IMR-90 (cell line): ENCODE measurements around the gene PARD6G. TPM values are rescaled to one million over a fixed set of nuclear protein-coding genes. Genes with fewer than 3 reads are reported as not detected.

Experiments used
- ATAC-seq: fragments of 200-7000 bp; cut with Tn5 transposase; 2 replicates; pipeline ENCODE4 v1.9.1; 2020; ENCODE audit warnings: low read depth, mild to moderate bottlenecking, moderate library complexity
- BruUV-seq: library from RNA; stranded (reverse); fragments of 400-500 nt; replicated peaks from 2 replicates; lab custom pipeline; 2021; lab: Mats Ljungman, UMichigan
- CTCF ChIA-PET: fragments of 300-600 bp; formaldehyde crosslinking; extraction: SDS; loops from one replicate; lab custom pipeline; 2021; ENCODE audit warnings: antibody characterized with exemption; lab: Yijun Ruan, JAX
- POLR2A ChIA-PET: fragments of 300-600 bp; sonication (Branson Sonifier 250); formaldehyde crosslinking; loops from one replicate; lab custom pipeline; 2022; ENCODE audit warnings: antibody characterized with exemption; ENCODE audit not compliant: unreplicated experiment; lab: Charles Lee
- DNase-seq: peaks from one replicate; pipeline ENCODE4 v3.0.0; 2013
- H2AFZ ChIP-seq: replicated peaks from 2 replicates; pipeline ENCODE3; 2013; ENCODE audit warnings: low read length, mild to moderate bottlenecking; ENCODE audit not compliant: poor library complexity
- H2AK5ac ChIP-seq: 2 replicates; pipeline ENCODE4 v1.6.1; 2013; ENCODE audit warnings: low read depth, low read length, inconsistent platforms
- H2AK9ac ChIP-seq: replicated peaks from 2 replicates; pipeline ENCODE3; 2013; ENCODE audit warnings: mild to moderate bottlenecking, low read depth, low read length, moderate library complexity; ENCODE audit not compliant: poor library complexity
- H2BK120ac ChIP-seq: 2 replicates; pipeline ENCODE4 v1.6.1; 2013; ENCODE audit warnings: low read depth, low read length, inconsistent platforms
- H2BK15ac ChIP-seq: 3 replicates; pipeline ENCODE4 v1.6.1; 2013; ENCODE audit warnings: low read depth, low read length, inconsistent platforms
- H2BK20ac ChIP-seq: 2 replicates; pipeline ENCODE4 v1.6.1; 2013; ENCODE audit warnings: low read depth, mild to moderate bottlenecking, inconsistent platforms, low read length, moderate library complexity
- H2BK5ac ChIP-seq: 2 replicates; pipeline ENCODE4 v1.6.1; 2013; ENCODE audit warnings: mild to moderate bottlenecking, low read depth, low read length, inconsistent platforms; ENCODE audit not compliant: poor library complexity, severe bottlenecking
- H3K14ac ChIP-seq: replicated peaks from 2 replicates; pipeline ENCODE4 v1.6.1; 2013; ENCODE audit warnings: low read depth, low read length, inconsistent platforms
- H3K18ac ChIP-seq: 2 replicates; pipeline ENCODE4 v1.6.1; 2013; ENCODE audit warnings: low read depth, low read length, control low read depth
- H3K23ac ChIP-seq: 2 replicates; pipeline ENCODE4 v1.6.1; 2013; ENCODE audit warnings: low read depth, low read length, inconsistent platforms
- H3K27ac ChIP-seq: 2 replicates; pipeline ENCODE4 v1.5.1; 2013; ENCODE audit warnings: mild to moderate bottlenecking, control low read depth, low read length; ENCODE audit not compliant: insufficient read depth
- H3K27me3 ChIP-seq: 2 replicates; pipeline ENCODE4 v1.6.1; 2013; ENCODE audit warnings: low read length; ENCODE audit not compliant: control insufficient read depth, insufficient read depth
- H3K36me3 ChIP-seq: 2 replicates; pipeline ENCODE4 v1.6.1; 2013; ENCODE audit warnings: low read length, mixed read lengths; ENCODE audit not compliant: control insufficient read depth, insufficient read depth
- H3K4ac ChIP-seq: 2 replicates; pipeline ENCODE4 v1.6.1; 2013; ENCODE audit warnings: low read depth, low read length, inconsistent platforms
- H3K4me1 ChIP-seq: 2 replicates; pipeline ENCODE4 v1.6.1; 2013; ENCODE audit warnings: low read length, mixed read lengths; ENCODE audit not compliant: control insufficient read depth, insufficient read depth
- H3K4me2 ChIP-seq: 2 replicates; pipeline ENCODE4 v1.6.1; 2013; ENCODE audit warnings: low read depth, mild to moderate bottlenecking, control low read depth, low read length, moderate library complexity
- H3K4me3 ChIP-seq: 2 replicates; pipeline ENCODE4 v1.5.1; 2013; ENCODE audit warnings: low read depth, mild to moderate bottlenecking, control low read depth, low read length, moderate library complexity; ENCODE audit not compliant: insufficient read depth
- H3K56ac ChIP-seq: 2 replicates; pipeline ENCODE4 v1.6.1; 2013; ENCODE audit warnings: low read length, inconsistent platforms; ENCODE audit not compliant: insufficient read depth; ENCODE audit errors: extremely low read depth
- H3K79me1 ChIP-seq, 2 experiments: 2 replicates each; pipeline ENCODE4 v1.6.1; 2013; ENCODE audit warnings: low read length in 2 of 2, inconsistent platforms in 1 of 2, low read depth in 1 of 2
- H3K9ac ChIP-seq: 2 replicates; pipeline ENCODE4 v1.6.1; 2013; ENCODE audit warnings: low read depth, low read length, control low read depth
- H3K9me1 ChIP-seq: 2 replicates; pipeline ENCODE4 v1.6.1; 2013; ENCODE audit warnings: low read length, inconsistent platforms; ENCODE audit not compliant: insufficient read depth
- H3K9me3 ChIP-seq: 2 replicates; pipeline ENCODE4 v1.6.1; 2013; ENCODE audit warnings: low read length; ENCODE audit not compliant: control insufficient read depth, insufficient read depth
- H4K20me1 ChIP-seq: 2 replicates; pipeline ENCODE4 v1.6.1; 2013; ENCODE audit warnings: low read length, inconsistent platforms; ENCODE audit not compliant: insufficient read depth
- H4K5ac ChIP-seq: 2 replicates; pipeline ENCODE4 v1.6.1; 2013; ENCODE audit warnings: mild to moderate bottlenecking, low read depth, low read length, control low read depth
- H4K8ac ChIP-seq, 2 experiments: 2 replicates each; pipeline ENCODE4 v1.6.1; 2013; ENCODE audit warnings: low read depth in 2 of 2, low read length in 2 of 2, control low read depth in 1 of 2, inconsistent platforms in 1 of 2
- H4K91ac ChIP-seq: 2 replicates; pipeline ENCODE4 v1.6.1; 2013; ENCODE audit warnings: low read depth, low read length, inconsistent platforms; ENCODE audit not compliant: insufficient read depth
- CEBPB ChIP-seq: IDR thresholded peaks from 2 replicates; pipeline ENCODE4 v1.6.1; 2012; ENCODE audit warnings: low read depth, low read length, improper control_type of control experiment
- CHD1 ChIP-seq: IDR thresholded peaks from 2 replicates; pipeline ENCODE4 v1.6.1; 2012; ENCODE audit warnings: low read depth, low read length, improper control_type of control experiment
- MXI1 ChIP-seq: IDR thresholded peaks from 2 replicates; pipeline ENCODE4 v1.6.1; 2012; ENCODE audit warnings: low read depth, mild to moderate bottlenecking, low read length, moderate library complexity, borderline replicate concordance
- NFE2L2 ChIP-seq: fragments of 150-350 bp; IDR thresholded peaks from 2 replicates; pipeline ENCODE4 v1.6.1; 2016; ENCODE audit warnings: low read depth, mild to moderate bottlenecking, low read length
- POLR2A ChIP-seq: IDR thresholded peaks from 2 replicates; pipeline ENCODE4 v1.6.1; 2012; ENCODE audit warnings: mild to moderate bottlenecking, low read depth, low read length
- RAD21 ChIP-seq: IDR thresholded peaks from 2 replicates; pipeline ENCODE4 v1.6.1; 2012; ENCODE audit warnings: low read length, improper control_type of control experiment
- RCOR1 ChIP-seq: IDR thresholded peaks from 2 replicates; pipeline ENCODE4 v1.6.1; 2012; ENCODE audit warnings: mild to moderate bottlenecking, low read length, improper control_type of control experiment; ENCODE audit not compliant: insufficient replicate concordance
- RFX5 ChIP-seq: IDR thresholded peaks from 2 replicates; pipeline ENCODE4 v1.8.0; 2012; ENCODE audit warnings: low read depth, mild to moderate bottlenecking, low read length, moderate library complexity
- SMC3 ChIP-seq: fragments of 150-350 bp; IDR thresholded peaks from 2 replicates; pipeline ENCODE4 v1.6.1; 2016; ENCODE audit warnings: low read depth, mild to moderate bottlenecking, antibody characterized with exemption, low read length, moderate library complexity
- WGBS, 2 experiments: methylation state at CpG; one replicate each; pipeline versions ENCODE4 v1.1.5 to v1.1.7; 2013; ENCODE audit warnings: missing lambda C conversion rate in 2 of 2; ENCODE audit not compliant: insufficient read length in 1 of 2; ENCODE audit errors: extremely low coverage in 2 of 2; 5-methylcytosine and 5-hydroxymethylcytosine counted together
- dilution Hi-C: fragments of 300-500 bp; cut with HindIII; formaldehyde crosslinking; loops from one replicate; pipeline ENCODE4 v1.14.3; 2018; ENCODE audit warnings: low sequenced_read_pairs; ENCODE audit not compliant: unreplicated experiment
- in situ Hi-C: fragments of 300-500 bp; cut with MboI; formaldehyde crosslinking; loops from 3 replicates; pipeline ENCODE4 v1.14.3; 2019; ENCODE audit warnings: low sequenced_read_pairs, inconsistent platforms, mixed read lengths
- intact Hi-C: fragments of 100-400 bp; cut with micrococcal nuclease; formaldehyde crosslinking; loops from 2 replicates; pipeline ENCODE4 v1.10.0; 2022
- polyA plus RNA-seq, 3 experiments: library from polyadenylated mRNA; depleted of rRNA; stranded (reverse); fragments of >200 nt; gene quantifications; 2 replicates each; pipeline ENCODE4 v1.2.3, GENCODE V29; 2012; ENCODE audit warnings: low replicate concordance in 1 of 3
- total RNA-seq: library from RNA; depleted of rRNA; stranded (reverse); fragments of >200 nt; gene quantifications from 2 replicates; pipeline ENCODE4 v1.2.3, GENCODE V29; 2012
- TF ChIP-seq, protein P1 (sequence below): conservative IDR thresholded peaks from 2 replicates; pipeline ENCODE4 v1.5.1; 2012; ENCODE audit warnings: mild to moderate bottlenecking, low read depth, low read length, improper control_type of control experiment
- TF ChIP-seq, protein P2 (sequence below): fragments of 150-350 bp; IDR thresholded peaks from 2 replicates; pipeline ENCODE4 v1.6.1; 2017; ENCODE audit warnings: mild to moderate bottlenecking, antibody characterized with exemption, low read length, low read depth
- TF ChIP-seq, protein P3 (sequence below): fragments of 150-350 bp; IDR thresholded peaks from 2 replicates; pipeline ENCODE4 v1.6.1; 2016; ENCODE audit warnings: low read depth, mild to moderate bottlenecking, low read length, moderate library complexity, borderline replicate concordance

Gene PARD6G
- total and polyA plus RNA-seq, 2 of the 4 experiments (the other 2 are of a cell fraction), result 2.5 to 4.6 TPM

DNA sequence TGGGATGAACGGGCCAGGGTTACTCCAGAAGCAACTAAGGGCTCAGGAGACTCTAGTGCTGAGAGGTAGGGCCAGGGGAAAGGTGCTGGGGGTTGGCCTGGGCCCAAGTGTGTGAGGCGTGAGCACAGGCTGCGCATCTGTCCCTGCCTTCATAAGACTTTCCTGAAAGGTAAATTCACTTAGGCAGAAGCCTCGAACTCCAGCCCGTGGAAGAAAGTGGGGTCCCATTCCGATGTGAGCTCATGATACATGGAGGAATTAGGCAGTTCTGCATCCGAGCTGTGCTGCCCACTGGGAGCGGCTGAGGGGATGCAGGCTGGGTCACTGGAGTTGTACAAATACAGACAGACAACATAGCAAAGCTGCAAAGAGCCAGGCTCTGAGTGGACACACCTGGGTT lies 16.2 kb downstream of the PARD6G start:
- no peak overlapping the region for H4K8ac ChIP-seq
- TF ChIP-seq CEBPB, result no peak
- TF ChIP-seq, protein P1, sequence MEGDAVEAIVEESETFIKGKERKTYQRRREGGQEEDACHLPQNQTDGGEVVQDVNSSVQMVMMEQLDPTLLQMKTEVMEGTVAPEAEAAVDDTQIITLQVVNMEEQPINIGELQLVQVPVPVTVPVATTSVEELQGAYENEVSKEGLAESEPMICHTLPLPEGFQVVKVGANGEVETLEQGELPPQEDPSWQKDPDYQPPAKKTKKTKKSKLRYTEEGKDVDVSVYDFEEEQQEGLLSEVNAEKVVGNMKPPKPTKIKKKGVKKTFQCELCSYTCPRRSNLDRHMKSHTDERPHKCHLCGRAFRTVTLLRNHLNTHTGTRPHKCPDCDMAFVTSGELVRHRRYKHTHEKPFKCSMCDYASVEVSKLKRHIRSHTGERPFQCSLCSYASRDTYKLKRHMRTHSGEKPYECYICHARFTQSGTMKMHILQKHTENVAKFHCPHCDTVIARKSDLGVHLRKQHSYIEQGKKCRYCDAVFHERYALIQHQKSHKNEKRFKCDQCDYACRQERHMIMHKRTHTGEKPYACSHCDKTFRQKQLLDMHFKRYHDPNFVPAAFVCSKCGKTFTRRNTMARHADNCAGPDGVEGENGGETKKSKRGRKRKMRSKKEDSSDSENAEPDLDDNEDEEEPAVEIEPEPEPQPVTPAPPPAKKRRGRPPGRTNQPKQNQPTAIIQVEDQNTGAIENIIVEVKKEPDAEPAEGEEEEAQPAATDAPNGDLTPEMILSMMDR, result no peak
- no peak for TF ChIP-seq RAD21
- TF ChIP-seq, protein P2, sequence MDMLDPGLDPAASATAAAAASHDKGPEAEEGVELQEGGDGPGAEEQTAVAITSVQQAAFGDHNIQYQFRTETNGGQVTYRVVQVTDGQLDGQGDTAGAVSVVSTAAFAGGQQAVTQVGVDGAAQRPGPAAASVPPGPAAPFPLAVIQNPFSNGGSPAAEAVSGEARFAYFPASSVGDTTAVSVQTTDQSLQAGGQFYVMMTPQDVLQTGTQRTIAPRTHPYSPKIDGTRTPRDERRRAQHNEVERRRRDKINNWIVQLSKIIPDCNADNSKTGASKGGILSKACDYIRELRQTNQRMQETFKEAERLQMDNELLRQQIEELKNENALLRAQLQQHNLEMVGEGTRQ, result no peak
- no peak for TF ChIP-seq CHD1
- no peak for TF ChIP-seq POLR2A
- TF ChIP-seq NFE2L2, result no peak
- TF ChIP-seq SMC3, result no peak
- no peak for TF ChIP-seq MXI1
- no peak for TF ChIP-seq RCOR1
- TF ChIP-seq, protein P3, sequence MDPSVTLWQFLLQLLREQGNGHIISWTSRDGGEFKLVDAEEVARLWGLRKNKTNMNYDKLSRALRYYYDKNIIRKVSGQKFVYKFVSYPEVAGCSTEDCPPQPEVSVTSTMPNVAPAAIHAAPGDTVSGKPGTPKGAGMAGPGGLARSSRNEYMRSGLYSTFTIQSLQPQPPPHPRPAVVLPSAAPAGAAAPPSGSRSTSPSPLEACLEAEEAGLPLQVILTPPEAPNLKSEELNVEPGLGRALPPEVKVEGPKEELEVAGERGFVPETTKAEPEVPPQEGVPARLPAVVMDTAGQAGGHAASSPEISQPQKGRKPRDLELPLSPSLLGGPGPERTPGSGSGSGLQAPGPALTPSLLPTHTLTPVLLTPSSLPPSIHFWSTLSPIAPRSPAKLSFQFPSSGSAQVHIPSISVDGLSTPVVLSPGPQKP, result no peak
- TF ChIP-seq RFX5, result no peak
- H3K4me2 ChIP-seq, result no peak overlapping the region
- peaks cover 13% of the 10 kb centered on the region; the same call in 1 of the 2 replicates for H4K20me1 ChIP-seq
- no peak overlapping the region for H2BK120ac ChIP-seq
- H2BK15ac ChIP-seq, result no peak overlapping the region
- no peak overlapping the region for H3K9ac ChIP-seq
- ChIA-PET POLR2A (no interaction called here), CTCF (no interaction called here)
- dilution Hi-C loops, result no loop called here
- no peaks in the 10 kb centered on the region; the same call in 1 of the 2 replicates for H3K9me1 ChIP-seq
- H2AFZ ChIP-seq, result no peak overlapping the region
- peaks cover 0 to 10% of the 10 kb centered on the region in 2 experiments; a peak in 1 of 4 replicates for H3K79me1 ChIP-seq
- H3K27me3 ChIP-seq, result no peaks in the 10 kb centered on the region
- no peak overlapping the region for H2BK5ac ChIP-seq
- in situ Hi-C loops, result no loop called here
- 88% methylated on average over 4 of the region's 8 CpGs; no CpG with 5 or more reads in 1 of the 2 experiments for WGBS, 2 experiments
- H3K18ac ChIP-seq, result no peak overlapping the region
- no peak overlapping the region for H3K56ac ChIP-seq
- DNase-seq (no peak), ATAC-seq (no peak)
- no peak overlapping the region for H2AK9ac ChIP-seq
- H3K4me1 ChIP-seq, result no peaks in the 10 kb centered on the region; the same call in 1 of the 2 replicates
- H3K36me3 ChIP-seq, result no peaks in the 10 kb centered on the region
- no peak overlapping the region for H3K14ac ChIP-seq
- H3K23ac ChIP-seq, result no peak overlapping the region
- no peak overlapping the region for H3K4me3 ChIP-seq
- H3K27ac ChIP-seq, result no peak overlapping the region
- no peak overlapping the region for H3K4ac ChIP-seq
- H2BK20ac ChIP-seq, result no peak overlapping the region
- H2AK5ac ChIP-seq, result no peak overlapping the region
- intact Hi-C loops, result no loop called here
- H4K91ac ChIP-seq, result no peak overlapping the region
- no TSS peak for BruUV-seq
- H4K5ac ChIP-seq, result no peak overlapping the region
- H3K9me3 ChIP-seq, result no peaks in the 10 kb centered on the region
